Ecto neural progenitor cell (in vitro differentiated cells): Measurements from ENCODE around the gene TFB1M.
"Not testable (repeated sequence)": the region's sequence is repeated elsewhere in the genome, so short reads cannot be mapped to it uniquely, and the experiment has no call there.

Experiments
- DNase-seq: peaks from one replicate; pipeline ENCODE4 v3.0.0-alpha.2; 2018; ENCODE audit warnings: low spot score

TFB1M gene

GRCh38 chr6:155235087-155235486 lies 79.2 kb downstream of the TFB1M start:
- no peak for DNase-seq

GRCh38 chr6:155234687-155235086 lies 79.6 kb downstream of the TFB1M start:
- DNase-seq: no peak

GRCh38 chr6:155234167-155234566 lies 80.1 kb downstream of the TFB1M start:
- DNase-seq: no peak

GRCh38 chr6:155232848-155233247 lies 81.4 kb downstream of the TFB1M start:
- DNase-seq: no peak

GRCh38 chr6:155230975-155231374 lies 83.3 kb downstream of the TFB1M start:
- DNase-seq: not testable (repeated sequence)

GRCh38 chr6:155228546-155229166 lies 85.6 kb downstream of the TFB1M start:
- DNase-seq: no peak

- DNase-seq: no peak
Measured at GRCh38 chr6:155227046-155227445, 87.2 kb downstream of the TFB1M start.

GRCh38 chr6:155224618-155225017 lies 89.7 kb downstream of the TFB1M start:
- no peak for DNase-seq

- no peak for DNase-seq
Measured at GRCh38 chr6:155223646-155224451, 90.4 kb downstream of the TFB1M start.

GRCh38 chr6:155222506-155222905 lies 91.8 kb downstream of the TFB1M start:
- DNase-seq: no peak

- DNase-seq: no peak
Measured at GRCh38 chr6:155221086-155221485, 93.2 kb downstream of the TFB1M start.

GRCh38 chr6:155219858-155220301 lies 94.4 kb downstream of the TFB1M start:
- DNase-seq: no peak

GRCh38 chr6:155219299-155219698 lies 95.0 kb downstream of the TFB1M start:
- DNase-seq: no peak

- DNase-seq: not testable (repeated sequence)
Measured at GRCh38 chr6:155218711-155219110, 95.6 kb downstream of the TFB1M start.

- peak; percentile 58 for DNase-seq
Measured at GRCh38 chr6:155216312-155217046, 97.8 kb downstream of the TFB1M start.

GRCh38 chr6:155215906-155216305 lies 98.4 kb downstream of the TFB1M start:
- no peak for DNase-seq

GRCh38 chr6:155213611-155214372 lies 100.5 kb downstream of the TFB1M start:
- no peak for DNase-seq

GRCh38 chr6:155212616-155213380 lies 101.5 kb downstream of the TFB1M start:
- DNase-seq: no peak

GRCh38 chr6:155212106-155212505 lies 102.2 kb downstream of the TFB1M start:
- no peak for DNase-seq

GRCh38 chr6:155207223-155207622 lies 107.1 kb downstream of the TFB1M start:
- no peak for DNase-seq
